ENCODE data around the gene TENM4. TPM values are rescaled to one million over a fixed set of nuclear protein-coding genes. Genes with fewer than 3 reads are reported as not detected.

TENM4 gene
- total RNA-seq, 1 experiment from 2014 or later, result 9.9 TPM

GRCh38 chr11:79453617-79454016 is 12.8 kb upstream of the TENM4 start:
- peaks cover 5% of the 10 kb centered on the region for H3K4me1 Mint-ChIP-seq (ENCODE audit: insufficient read depth, unreplicated experiment)
- BruUV-seq (replicated peaks), result no TSS peak
- H3K27ac Mint-ChIP-seq (ENCODE audit: low read depth, unreplicated experiment), result no peak overlapping the region
- no peaks in the 10 kb centered on the region for H3K36me3 Mint-ChIP-seq (ENCODE audit: insufficient read depth, unreplicated experiment)
- ChIA-PET CTCF (no interaction called here), POLR2A (interaction anchor here (1.1 kb wide), 1 partner anchor 13 kb away, joined by 3 read pairs; the partner anchor contains the start of gene TENM4)
- DNase-seq (ENCODE audit: unreplicated experiment), result no peak
- no peaks in the 10 kb centered on the region for H3K9me3 Mint-ChIP-seq (ENCODE audit: unreplicated experiment)
- intact Hi-C loops (cut with micrococcal nuclease), result no loop called here
- no peak overlapping the region for H3K4me3 Mint-ChIP-seq (ENCODE audit: unreplicated experiment)
- no peaks in the 10 kb centered on the region for H3K27me3 Mint-ChIP-seq (ENCODE audit: insufficient read depth, unreplicated experiment)
- TF ChIP-seq CTCF (IDR thresholded peaks at IDR 0.05; ENCODE audit: unreplicated experiment), result no peak

GRCh38 chr11:79449040-79449439 is 8.2 kb upstream of the TENM4 start:
- ChIA-PET CTCF (no interaction called here), POLR2A (interaction anchor here (1.1 kb wide), 1 partner anchor 9 kb away, joined by 3 read pairs; no protein-coding TSS in a partner anchor)
- intact Hi-C loops (cut with micrococcal nuclease), result no loop called here

GRCh38 chr11:79447038-79447786 is 6.4 kb upstream of the TENM4 start:
- CTCF ChIA-PET, result no interaction called here
- no peaks in the 10 kb centered on the region for H3K36me3 Mint-ChIP-seq (ENCODE audit: insufficient read depth, unreplicated experiment)
- H3K27me3 Mint-ChIP-seq (ENCODE audit: insufficient read depth, unreplicated experiment), result no peaks in the 10 kb centered on the region
- DNase-seq (ENCODE audit: unreplicated experiment), result no peak
- no peaks in the 10 kb centered on the region for H3K9me3 Mint-ChIP-seq (ENCODE audit: unreplicated experiment)
- POLR2A ChIA-PET, result no interaction called here
- TF ChIP-seq CTCF (IDR thresholded peaks at IDR 0.05; ENCODE audit: unreplicated experiment), result no peak
- H3K27ac Mint-ChIP-seq (ENCODE audit: low read depth, unreplicated experiment), result no peak overlapping the region
- intact Hi-C loops (cut with micrococcal nuclease), result no loop called here
- H3K4me3 Mint-ChIP-seq (ENCODE audit: unreplicated experiment), result no peak overlapping the region
- no peaks in the 10 kb centered on the region for H3K4me1 Mint-ChIP-seq (ENCODE audit: insufficient read depth, unreplicated experiment)
- no TSS peak for BruUV-seq (replicated peaks)

More at GRCh38 chr11:79449040-79449439, 8.2 kb upstream of the TENM4 start:
- TF ChIP-seq CTCF (IDR thresholded peaks at IDR 0.05; ENCODE audit: unreplicated experiment), result no peak
- BruUV-seq (replicated peaks), result no TSS peak
- Mint-ChIP-seq H3K9me3 (ENCODE audit: unreplicated experiment) (no peaks in the 10 kb centered on the region), H3K27me3 (ENCODE audit: insufficient read depth, unreplicated experiment) (no peaks in the 10 kb centered on the region), H3K4me3 (ENCODE audit: unreplicated experiment) (no peak overlapping the region), H3K36me3 (ENCODE audit: insufficient read depth, unreplicated experiment) (no peaks in the 10 kb centered on the region), H3K4me1 (ENCODE audit: insufficient read depth, unreplicated experiment) (no peaks in the 10 kb centered on the region), H3K27ac (ENCODE audit: low read depth, unreplicated experiment) (no peak overlapping the region)
- no peak for DNase-seq (ENCODE audit: unreplicated experiment)

- H3K9me3 Mint-ChIP-seq (ENCODE audit: unreplicated experiment), result no peaks in the 10 kb centered on the region
- H3K27ac Mint-ChIP-seq (ENCODE audit: low read depth, unreplicated experiment), result no peak overlapping the region
- BruUV-seq (replicated peaks), result no TSS peak
- intact Hi-C loops (cut with micrococcal nuclease), result no loop called here
- no peaks in the 10 kb centered on the region for H3K27me3 Mint-ChIP-seq (ENCODE audit: insufficient read depth, unreplicated experiment)
- ChIA-PET CTCF (interaction anchor here (0.6 to 4.4 kb wide), 5 partner anchors 44 to 1400 kb away, joined by 3 to 22 read pairs (median 3); no protein-coding TSS in a partner anchor), POLR2A (no interaction called here)
- no peak overlapping the region for H3K4me3 Mint-ChIP-seq (ENCODE audit: unreplicated experiment)
- peaks cover 7% of the 10 kb centered on the region for H3K4me1 Mint-ChIP-seq (ENCODE audit: insufficient read depth, unreplicated experiment)
- TF ChIP-seq CTCF (IDR thresholded peaks at IDR 0.05; ENCODE audit: unreplicated experiment), result no peak
- no peak for DNase-seq (ENCODE audit: unreplicated experiment)
- H3K36me3 Mint-ChIP-seq (ENCODE audit: insufficient read depth, unreplicated experiment), result no peaks in the 10 kb centered on the region
Measured at GRCh38 chr11:79444923-79445322, 4.1 kb upstream of the TENM4 start.

Data from MCF 10A (cell line).